Heart left ventricle (tissue), 16 donors: ENCODE data around the gene VAT1L. TPM values are rescaled to one million over a fixed set of nuclear protein-coding genes. Genes with fewer than 3 reads are reported as not detected.

Experiments
- ATAC-seq, 4 donors: fragments of 200-7000 bp; cut with Tn5 transposase; one replicate each; pipeline ENCODE4 v1.9.1; 2020 to 2022; ENCODE audit warnings: moderate library complexity in 4 of 4, mild to moderate bottlenecking in 3 of 4, moderate number of reproducible peaks in 1 of 4
- DNase-seq, 5 donors: peaks; one replicate each; pipeline ENCODE4 v3.0.0-alpha.2; 2020
- H3K27ac ChIP-seq, 12 donors: fragments of 200-600 bp; sonication (generic) in 4 of 12; one replicate each; pipeline versions ENCODE4 v1.5.0 to v1.8.0; 2016 to 2022; ENCODE audit warnings: mild to moderate bottlenecking in 2 of 12
- H3K27me3 ChIP-seq, 9 donors: fragments of 200-600 bp; sonication (generic) in 2 of 9; one replicate each; pipeline versions ENCODE4 v1.5.1 to v1.8.0; 2016 to 2022; ENCODE audit warnings: mild to moderate bottlenecking in 3 of 9
- H3K36me3 ChIP-seq, 9 donors: fragments of 200-600 bp; sonication (generic) in 2 of 9; one replicate each; pipeline versions ENCODE4 v1.5.0 to v1.8.0; 2018 to 2022; ENCODE audit warnings: mild to moderate bottlenecking in 2 of 9
- H3K4me1 ChIP-seq, 12 donors: fragments of 200-600 bp; sonication (generic) in 4 of 12; one replicate each; pipeline versions ENCODE4 v1.5.0 to v1.8.0; 2016 to 2022; ENCODE audit warnings: mild to moderate bottlenecking in 3 of 12
- H3K4me3 ChIP-seq, 12 donors: fragments of 200-600 bp; sonication (generic) in 4 of 12; one replicate each; pipeline versions ENCODE4 v1.5.0 to v1.8.0; 2017 to 2022; ENCODE audit warnings: mild to moderate bottlenecking in 9 of 12, moderate library complexity in 4 of 12
- H3K9me3 ChIP-seq, 12 donors: fragments of 200-600 bp; sonication (generic) in 4 of 12; one replicate each; pipeline versions ENCODE4 v1.5.0 to v1.8.0; 2016 to 2022; ENCODE audit warnings: mild to moderate bottlenecking in 1 of 12
- POLR2A ChIP-seq, 2 donors: fragments of 450-650 bp; IDR thresholded peaks; one replicate each; pipeline ENCODE4 v1.6.1; 2017; ENCODE audit warnings: antibody characterized with exemption in 2 of 2, mild to moderate bottlenecking in 2 of 2, moderate library complexity in 2 of 2
- WGBS, 4 donors: extraction: QIAGEN DNeasy Blood & Tissue Kit in 2 of 4; methylation state at CpG; one replicate each; pipeline versions ENCODE4 v1.1.5 to v1.1.7; 2013 to 2018; 5-methylcytosine and 5-hydroxymethylcytosine counted together
- intact Hi-C, 10 donors: fragments of 100-400 bp; cut with DNase I; formaldehyde crosslinking; loops; one replicate each; pipeline versions ENCODE4 v1.11.1 to v1.14.2; 2022
- polyA plus RNA-seq, 2 donors: library from polyadenylated mRNA; stranded (reverse); fragments of 200-250 nt; gene quantifications; one replicate each; pipeline ENCODE4 v1.2.3, GENCODE V29; 2013
- total RNA-seq, 9 donors: library from RNA; depleted of rRNA in 2 of 9; stranded (reverse); fragments of >200 nt in 2 of 9; fragmentation: NEBNext Ultra II Directional in 3 of 9; extraction: Animal tissue kit (Norgen Biotek cat#: 25700) in 3 of 9; gene quantifications; one replicate each; pipeline versions ENCODE4 v1.1.0 to v1.2.4, GENCODE V29; 2016 to 2023
- TF ChIP-seq, protein P1 (sequence below), 12 donors: fragments of 200-600 bp; sonication (generic) in 4 of 12; IDR thresholded peaks; one replicate each; pipeline versions ENCODE4 v1.5.0 to v1.8.0; 2018 to 2022; ENCODE audit warnings: antibody characterized with exemption in 12 of 12, mild to moderate bottlenecking in 5 of 12
- donor health status: ischemic (EF 13 %, LVEDD 7.1; RV severe dilation, severe dysfunction).
- donor health status: healthy with polysubstance abuse.
- donor health status: DM: no; HTN: yes; CAD: no.
- donor health status: DM: no; HTN: no; CAD: no.
- donor health status: ischemic (EF 25% LVEDD 6.9; RV normal size, moderate dysfunction).
- donor health status: ischemic (EF 25% LVEDD 5.7; RV mildly dilated, moderate dysfunction).
- donor health status: healthy.
- donor health status: DM: yes; HTN: yes; CAD: no.
- donor health status: ischemic (EF 35%, LVEDD 5.7; RV mildly dilated, moderate dysfunction).
- donor health status: nonischemic (EF 11% LVEDD 7.7; RV severe dilation, severe dysfunction).
- donor health status: DM: yes; HTN: yes; CAD: no.
- donor health status: PGD.
- donor health status: ischemic (EF 29% LVEDD 5.4; RV normal size, mild dysfunction).
- donor health status: nonischemic (EF 23%, LVEDD 6.1; RV moderate dilation, normal function).

The VAT1L gene
- total and polyA plus RNA-seq, 11 donors, result 0.32 to 57.5 (median 11.0) TPM

DNA sequence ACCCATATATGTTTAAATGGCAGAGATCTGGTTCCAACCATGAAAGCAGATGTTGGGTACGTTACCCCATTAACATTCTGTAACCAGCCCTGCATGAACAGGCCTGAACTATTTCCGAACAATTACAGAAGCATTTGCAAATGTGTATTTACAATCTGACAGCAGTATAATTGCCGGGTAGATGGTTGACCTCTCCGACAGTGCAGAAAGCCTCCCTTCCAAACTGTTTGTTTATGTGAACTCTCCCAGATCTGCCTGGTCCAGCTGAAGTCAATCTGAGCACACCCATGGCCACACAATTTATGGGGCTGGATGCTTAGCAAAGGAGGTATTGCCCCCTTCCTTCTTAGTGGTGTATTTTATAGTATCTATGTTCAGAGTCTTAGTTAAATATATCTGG, 44.2 kb upstream of the VAT1L start:
- H3K27me3 ChIP-seq, result no peaks in the 10 kb centered on the region
- H3K36me3 ChIP-seq, result peaks cover 0 to 7% (median 0%) of the 10 kb centered on the region in 9 donors
- no peaks in the 10 kb centered on the region for H3K9me3 ChIP-seq
- DNase-seq (no peak), ATAC-seq (no peak)
- TF ChIP-seq, protein P1, sequence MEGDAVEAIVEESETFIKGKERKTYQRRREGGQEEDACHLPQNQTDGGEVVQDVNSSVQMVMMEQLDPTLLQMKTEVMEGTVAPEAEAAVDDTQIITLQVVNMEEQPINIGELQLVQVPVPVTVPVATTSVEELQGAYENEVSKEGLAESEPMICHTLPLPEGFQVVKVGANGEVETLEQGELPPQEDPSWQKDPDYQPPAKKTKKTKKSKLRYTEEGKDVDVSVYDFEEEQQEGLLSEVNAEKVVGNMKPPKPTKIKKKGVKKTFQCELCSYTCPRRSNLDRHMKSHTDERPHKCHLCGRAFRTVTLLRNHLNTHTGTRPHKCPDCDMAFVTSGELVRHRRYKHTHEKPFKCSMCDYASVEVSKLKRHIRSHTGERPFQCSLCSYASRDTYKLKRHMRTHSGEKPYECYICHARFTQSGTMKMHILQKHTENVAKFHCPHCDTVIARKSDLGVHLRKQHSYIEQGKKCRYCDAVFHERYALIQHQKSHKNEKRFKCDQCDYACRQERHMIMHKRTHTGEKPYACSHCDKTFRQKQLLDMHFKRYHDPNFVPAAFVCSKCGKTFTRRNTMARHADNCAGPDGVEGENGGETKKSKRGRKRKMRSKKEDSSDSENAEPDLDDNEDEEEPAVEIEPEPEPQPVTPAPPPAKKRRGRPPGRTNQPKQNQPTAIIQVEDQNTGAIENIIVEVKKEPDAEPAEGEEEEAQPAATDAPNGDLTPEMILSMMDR (IDR thresholded peaks at IDR 0.05), result no peak
- no peak for TF ChIP-seq POLR2A (IDR thresholded peaks at IDR 0.05)
- intact Hi-C loops, result no loop called here
- no peaks in the 10 kb centered on the region for H3K4me1 ChIP-seq
- 87 to 91% (median 90%) methylated on average over 4 of the region's 4 CpGs for WGBS, 4 donors
- H3K27ac ChIP-seq, result no peak overlapping the region
- H3K4me3 ChIP-seq, result no peak overlapping the region

DNA sequence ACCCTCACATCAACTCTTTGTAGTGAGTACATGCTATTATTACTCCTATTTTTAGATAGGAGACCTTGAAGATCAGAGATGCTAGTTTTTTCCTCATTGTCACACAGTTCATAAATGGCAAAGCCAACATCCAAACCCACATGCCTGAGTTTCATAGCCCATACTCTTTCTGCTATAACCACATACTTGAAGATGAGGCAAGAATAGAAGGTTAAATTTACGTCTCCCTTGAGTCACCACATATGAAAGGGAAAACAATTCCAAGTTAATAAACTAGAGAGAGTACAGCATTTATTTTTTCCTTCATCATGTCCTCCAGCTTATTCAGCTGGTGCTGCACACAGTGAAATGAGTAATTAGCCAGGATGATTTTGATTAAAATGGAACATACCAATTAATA, 42.4 kb upstream of the VAT1L start:
- no peak for DNase-seq
- Histone ChIP-seq H3K27ac (no peak overlapping the region), H3K27me3 (no peaks in the 10 kb centered on the region), H3K4me1 (no peaks in the 10 kb centered on the region), H3K36me3 (peaks cover 0 to 7% (median 0%) of the 10 kb centered on the region in 9 donors), H3K4me3 (no peak overlapping the region), H3K9me3 (no peaks in the 10 kb centered on the region)
- no peak for ATAC-seq
- no peak for TF ChIP-seq POLR2A (IDR thresholded peaks at IDR 0.05)
- TF ChIP-seq, protein P1 (IDR thresholded peaks at IDR 0.05), result no peak
- 75 to 87% (median 83%) methylated on average over 1 of the region's 1 CpG for WGBS, 4 donors
- intact Hi-C loops, result no loop called here

- Histone ChIP-seq H3K4me1 (no peaks in the 10 kb centered on the region), H3K36me3 (no peaks in the 10 kb centered on the region), H3K27me3 (no peaks in the 10 kb centered on the region), H3K9me3 (no peaks in the 10 kb centered on the region), H3K27ac (no peak overlapping the region), H3K4me3 (no peak overlapping the region)
- WGBS, 4 donors, result 67 to 78% (median 73%) methylated on average over 7 of the region's 7 CpGs
- intact Hi-C loops, result no loop called here
- TF ChIP-seq POLR2A (IDR thresholded peaks at IDR 0.05), result no peak
- TF ChIP-seq, protein P1 (IDR thresholded peaks at IDR 0.05), result no peak
- DNase-seq, result no peak
- ATAC-seq, result no peak
These were observed 39.9 kb upstream of the VAT1L start for GRCh38 chr16:77748421-77749005.

GRCh38 chr16:77749415-77749814, 38.9 kb upstream of the VAT1L start:
- DNase-seq (no peak), ATAC-seq (no peak)
- H3K4me1 ChIP-seq, result no peaks in the 10 kb centered on the region
- no peak overlapping the region for H3K27ac ChIP-seq
- no peaks in the 10 kb centered on the region for H3K36me3 ChIP-seq
- H3K4me3 ChIP-seq, result no peak overlapping the region
- WGBS, 4 donors, result 45 to 92% (median 69%) methylated on average over 1 of the region's 1 CpG
- H3K27me3 ChIP-seq, result no peaks in the 10 kb centered on the region
- intact Hi-C loops, result no loop called here
- TF ChIP-seq, protein P1 (IDR thresholded peaks at IDR 0.05), result no peak
- TF ChIP-seq POLR2A (IDR thresholded peaks at IDR 0.05), result no peak
- no peaks in the 10 kb centered on the region for H3K9me3 ChIP-seq
